Subcutaneous abdominal adipose tissue (tissue), 5 donors: Measurements from ENCODE around the gene MCIDAS.

ENCODE experiments used
- H3K27ac ChIP-seq: one replicate; pipeline ENCODE4 v1.7.0; 2013; ENCODE audit warnings: low read depth, mild to moderate bottlenecking, inconsistent platforms, low read length, moderate library complexity
- H3K27me3 ChIP-seq, 5 donors: one replicate each; pipeline ENCODE4 v1.7.0; 2013; ENCODE audit warnings: low read length in 5 of 5, inconsistent platforms in 1 of 5; ENCODE audit not compliant: control insufficient read depth in 5 of 5, insufficient read depth in 4 of 5
- H3K36me3 ChIP-seq, 5 donors: one replicate each; pipeline ENCODE4 v1.7.0; 2013; ENCODE audit warnings: low read length in 5 of 5; ENCODE audit not compliant: control insufficient read depth in 5 of 5, insufficient read depth in 5 of 5
- H3K4me1 ChIP-seq, 5 donors: one replicate each; pipeline ENCODE4 v1.7.0; 2013; ENCODE audit warnings: low read length in 5 of 5, mild to moderate bottlenecking in 3 of 5, moderate library complexity in 1 of 5; ENCODE audit not compliant: control insufficient read depth in 5 of 5, insufficient read depth in 5 of 5
- H3K4me3 ChIP-seq, 5 donors: one replicate each; pipeline ENCODE4 v1.7.0; 2013; ENCODE audit warnings: low read length in 5 of 5, low read depth in 1 of 5
- H3K9ac ChIP-seq, 5 donors: one replicate each; pipeline ENCODE4 v1.7.0; 2013; ENCODE audit warnings: low read length in 5 of 5, mild to moderate bottlenecking in 4 of 5, moderate library complexity in 3 of 5
- H3K9me3 ChIP-seq, 5 donors: one replicate each; pipeline ENCODE4 v1.7.0; 2013; ENCODE audit warnings: low read length in 5 of 5; ENCODE audit not compliant: control insufficient read depth in 5 of 5
- donor health status: healthy.
- donor health status: healthy.
- donor health status: healthy.
- donor health status: healthy.
- donor health status: healthy.

Gene MCIDAS

GRCh38 chr5:55188656-55189540, 38.2 kb downstream of the MCIDAS start:
- no peak overlapping the region for H3K4me3 ChIP-seq
- H3K9me3 ChIP-seq, result no peaks in the 10 kb centered on the region
- H3K4me1 ChIP-seq, result no peaks in the 10 kb centered on the region
- H3K36me3 ChIP-seq, result no peaks in the 10 kb centered on the region
- H3K27ac ChIP-seq, result no peak overlapping the region
- H3K27me3 ChIP-seq, result peaks cover 0 to 25% (median 9%) of the 10 kb centered on the region in 5 donors
- H3K9ac ChIP-seq, result no peak overlapping the region

- H3K36me3 ChIP-seq, result no peaks in the 10 kb centered on the region
- no peak overlapping the region for H3K27ac ChIP-seq
- H3K27me3 ChIP-seq, result peaks cover 0 to 17% (median 6%) of the 10 kb centered on the region in 5 donors
- H3K4me3 ChIP-seq, result no peak overlapping the region
- no peaks in the 10 kb centered on the region for H3K4me1 ChIP-seq
- H3K9me3 ChIP-seq, result peaks cover 0 to 4% (median 0%) of the 10 kb centered on the region in 5 donors
- H3K9ac ChIP-seq, result no peak overlapping the region
These were observed 39.7 kb downstream of the MCIDAS start for GRCh38 chr5:55187370-55187769.

GRCh38 chr5:55180016-55180415, 47.1 kb downstream of the MCIDAS start:
- Histone ChIP-seq H3K4me1 (peaks cover 4 to 16% (median 12%) of the 10 kb centered on the region in 5 donors), H3K9me3 (peaks cover 0 to 4% (median 0%) of the 10 kb centered on the region in 5 donors), H3K4me3 (no peak overlapping the region), H3K9ac (no peak overlapping the region), H3K36me3 (no peaks in the 10 kb centered on the region), H3K27me3 (peaks cover 18 to 25% (median 20%) of the 10 kb centered on the region in 5 donors), H3K27ac (no peak overlapping the region)

- H3K27me3 ChIP-seq, result peaks cover 31 to 43% (median 34%) of the 10 kb centered on the region in 5 donors
- peak overlapping the region in 1 of 5 donors; percentile 49 for H3K4me3 ChIP-seq
These were observed 50.0 kb downstream of the MCIDAS start for GRCh38 chr5:55177078-55177477.

GRCh38 chr5:55176176-55176818, 50.8 kb downstream of the MCIDAS start:
- H3K9me3 ChIP-seq, result no peaks in the 10 kb centered on the region
- H3K4me3 ChIP-seq, result peak overlapping the region; percentile 43 to 57 (median 46)
- H3K36me3 ChIP-seq, result no peaks in the 10 kb centered on the region
- peaks cover 6 to 34% (median 28%) of the 10 kb centered on the region in 5 donors for H3K4me1 ChIP-seq
- no peak overlapping the region for H3K9ac ChIP-seq
- H3K27me3 ChIP-seq, result peaks cover 31 to 43% (median 34%) of the 10 kb centered on the region in 5 donors
- H3K27ac ChIP-seq, result no peak overlapping the region

More at GRCh38 chr5:55177078-55177477, 50.0 kb downstream of the MCIDAS start:
- Histone ChIP-seq H3K36me3 (no peaks in the 10 kb centered on the region), H3K9me3 (no peaks in the 10 kb centered on the region), H3K4me1 (peaks cover 6 to 33% (median 28%) of the 10 kb centered on the region in 5 donors), H3K9ac (no peak overlapping the region), H3K27ac (no peak overlapping the region)

- Histone ChIP-seq H3K4me3 (peak overlapping the region; percentile 14 to 57 (median 43)), H3K4me1 (peaks cover 6 to 34% (median 28%) of the 10 kb centered on the region in 5 donors), H3K36me3 (no peaks in the 10 kb centered on the region), H3K27me3 (peaks cover 31 to 43% (median 34%) of the 10 kb centered on the region in 5 donors), H3K9me3 (no peaks in the 10 kb centered on the region), H3K27ac (no peak overlapping the region), H3K9ac (no peak overlapping the region)
These were observed 51.3 kb downstream of the MCIDAS start for GRCh38 chr5:55175781-55176175.

- H3K9me3 ChIP-seq, result no peaks in the 10 kb centered on the region
- H3K27ac ChIP-seq, result no peak overlapping the region
- peaks cover 29 to 41% (median 34%) of the 10 kb centered on the region in 5 donors for H3K27me3 ChIP-seq
- no peaks in the 10 kb centered on the region for H3K36me3 ChIP-seq
- peak overlapping the region; percentile 57 to 79 (median 73) for H3K4me3 ChIP-seq
- H3K9ac ChIP-seq, result peak overlapping the region in 2 of 5 donors; percentile 55 to 59
- H3K4me1 ChIP-seq, result peaks cover 6 to 34% (median 28%) of the 10 kb centered on the region in 5 donors
These were observed 53.4 kb downstream of the MCIDAS start for GRCh38 chr5:55173687-55174230.

GRCh38 chr5:55172937-55173686, 54.0 kb downstream of the MCIDAS start, which contains the start of gene CDC20B:
Gene CDC20B (minus strand): TSS chr5:55173177. CDS start chr5:55173000, 177 bp downstream.
- peaks cover 6 to 34% (median 28%) of the 10 kb centered on the region in 5 donors for H3K4me1 ChIP-seq
- H3K4me3 ChIP-seq, result peak within 1 kb of the TSS; percentile 67 to 79 (median 73)
- H3K9me3 ChIP-seq, result no peaks in the 10 kb centered on the region
- no peak within 1 kb of the TSS for H3K27ac ChIP-seq
- H3K36me3 ChIP-seq, result no peaks in the 10 kb centered on the region
- peaks cover 29 to 38% (median 34%) of the 10 kb centered on the region in 5 donors for H3K27me3 ChIP-seq
- peak within 1 kb of the TSS in 2 of 5 donors; percentile 55 to 59 for H3K9ac ChIP-seq
